ENCODE data around the gene CYTH3.

GRCh38 chr7:6151994-6152735 is 120.3 kb downstream of the CYTH3 start:
- TF ChIP-seq CHD7 (IDR thresholded peaks at IDR 0.05; ENCODE audit: low read depth, low read length) (no peak), ZNF644 (tag; IDR thresholded peaks at IDR 0.05; ENCODE audit: low read depth) (no peak), CCAR2 (IDR thresholded peaks at IDR 0.05; ENCODE audit: low read depth, low read length) (no peak)
- TF ChIP-seq, protein P1, sequence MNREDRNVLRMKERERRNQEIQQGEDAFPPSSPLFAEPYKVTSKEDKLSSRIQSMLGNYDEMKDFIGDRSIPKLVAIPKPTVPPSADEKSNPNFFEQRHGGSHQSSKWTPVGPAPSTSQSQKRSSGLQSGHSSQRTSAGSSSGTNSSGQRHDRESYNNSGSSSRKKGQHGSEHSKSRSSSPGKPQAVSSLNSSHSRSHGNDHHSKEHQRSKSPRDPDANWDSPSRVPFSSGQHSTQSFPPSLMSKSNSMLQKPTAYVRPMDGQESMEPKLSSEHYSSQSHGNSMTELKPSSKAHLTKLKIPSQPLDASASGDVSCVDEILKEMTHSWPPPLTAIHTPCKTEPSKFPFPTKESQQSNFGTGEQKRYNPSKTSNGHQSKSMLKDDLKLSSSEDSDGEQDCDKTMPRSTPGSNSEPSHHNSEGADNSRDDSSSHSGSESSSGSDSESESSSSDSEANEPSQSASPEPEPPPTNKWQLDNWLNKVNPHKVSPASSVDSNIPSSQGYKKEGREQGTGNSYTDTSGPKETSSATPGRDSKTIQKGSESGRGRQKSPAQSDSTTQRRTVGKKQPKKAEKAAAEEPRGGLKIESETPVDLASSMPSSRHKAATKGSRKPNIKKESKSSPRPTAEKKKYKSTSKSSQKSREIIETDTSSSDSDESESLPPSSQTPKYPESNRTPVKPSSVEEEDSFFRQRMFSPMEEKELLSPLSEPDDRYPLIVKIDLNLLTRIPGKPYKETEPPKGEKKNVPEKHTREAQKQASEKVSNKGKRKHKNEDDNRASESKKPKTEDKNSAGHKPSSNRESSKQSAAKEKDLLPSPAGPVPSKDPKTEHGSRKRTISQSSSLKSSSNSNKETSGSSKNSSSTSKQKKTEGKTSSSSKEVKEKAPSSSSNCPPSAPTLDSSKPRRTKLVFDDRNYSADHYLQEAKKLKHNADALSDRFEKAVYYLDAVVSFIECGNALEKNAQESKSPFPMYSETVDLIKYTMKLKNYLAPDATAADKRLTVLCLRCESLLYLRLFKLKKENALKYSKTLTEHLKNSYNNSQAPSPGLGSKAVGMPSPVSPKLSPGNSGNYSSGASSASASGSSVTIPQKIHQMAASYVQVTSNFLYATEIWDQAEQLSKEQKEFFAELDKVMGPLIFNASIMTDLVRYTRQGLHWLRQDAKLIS (CRISPR knock-in tag; IDR thresholded peaks at IDR 0.05), result no peak

Measured in K562 (cell line).